HG03432 (cell line): ENCODE results near the gene PDZD2.

Source experiments
- ATAC-seq: cut with Tn5 transposase; IDR thresholded peaks from one replicate; pipeline ENCODE4 v1.9.1; 2021; ENCODE audit warnings: mild to moderate bottlenecking, moderate library complexity; ENCODE audit not compliant: unreplicated experiment

PDZD2 gene

DNA sequence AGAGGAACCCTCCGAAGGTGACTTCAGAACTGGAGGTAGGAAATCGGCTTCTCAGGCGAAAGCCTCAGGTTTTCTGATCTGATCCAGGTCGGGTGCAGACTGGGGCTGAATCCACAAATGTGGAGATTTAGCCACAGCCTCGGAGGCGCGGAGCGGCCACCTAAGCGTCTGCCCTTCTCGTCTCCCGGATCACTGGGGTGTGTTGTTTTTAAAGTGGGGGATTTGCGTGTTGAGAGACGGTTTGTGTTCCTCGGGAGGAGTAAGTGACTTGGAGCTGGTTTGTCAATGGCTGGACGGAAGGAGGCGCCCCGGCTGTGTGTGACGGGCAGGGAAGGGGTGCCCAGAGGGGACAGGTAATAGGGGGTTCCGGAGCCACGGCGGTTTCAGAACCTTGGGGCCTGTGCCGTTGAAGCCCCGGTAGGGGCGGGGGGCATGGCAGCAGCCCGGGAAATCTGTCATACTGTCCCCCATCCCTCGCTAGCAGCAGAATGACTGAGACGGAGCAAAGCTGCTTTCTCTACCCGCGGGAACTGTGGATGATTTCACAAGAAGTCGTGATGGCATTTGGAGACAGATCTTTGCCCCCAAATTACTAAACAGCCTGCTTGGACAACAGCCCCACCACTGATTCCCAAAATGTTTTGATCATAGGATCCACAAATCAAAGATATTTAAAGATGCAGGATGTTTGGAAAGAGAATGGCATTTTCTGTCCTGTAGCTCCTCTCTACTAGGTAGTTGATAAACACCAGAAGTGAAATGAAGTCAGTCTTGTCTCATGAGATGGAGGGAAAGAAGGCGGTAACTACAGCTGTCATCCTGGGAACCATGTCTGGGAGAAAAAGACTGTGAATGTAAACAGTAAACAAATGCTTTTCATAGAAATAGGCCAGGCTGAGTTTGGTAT, 216.5 kb downstream of the PDZD2 start:
- no peak for ATAC-seq

DNA sequence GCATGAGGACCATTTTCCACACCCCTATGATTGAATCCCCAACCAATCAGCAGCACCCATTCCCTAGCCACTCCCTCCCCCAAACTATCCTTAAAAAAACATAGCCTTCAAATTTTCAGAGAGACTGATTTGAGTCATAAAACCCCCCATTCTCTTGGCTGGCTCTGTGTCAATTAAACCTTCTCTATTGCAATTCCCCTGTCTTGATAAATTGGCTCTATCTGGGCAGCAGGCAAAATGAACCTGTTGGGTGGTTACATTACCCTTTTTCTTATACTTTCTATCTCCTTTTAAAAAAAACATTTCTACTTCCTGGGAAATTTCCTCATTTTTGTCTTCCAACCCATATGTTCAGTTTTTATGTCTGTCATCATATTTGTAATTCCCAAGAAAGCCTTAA, 220.2 kb downstream of the PDZD2 start:
- no peak for ATAC-seq

DNA sequence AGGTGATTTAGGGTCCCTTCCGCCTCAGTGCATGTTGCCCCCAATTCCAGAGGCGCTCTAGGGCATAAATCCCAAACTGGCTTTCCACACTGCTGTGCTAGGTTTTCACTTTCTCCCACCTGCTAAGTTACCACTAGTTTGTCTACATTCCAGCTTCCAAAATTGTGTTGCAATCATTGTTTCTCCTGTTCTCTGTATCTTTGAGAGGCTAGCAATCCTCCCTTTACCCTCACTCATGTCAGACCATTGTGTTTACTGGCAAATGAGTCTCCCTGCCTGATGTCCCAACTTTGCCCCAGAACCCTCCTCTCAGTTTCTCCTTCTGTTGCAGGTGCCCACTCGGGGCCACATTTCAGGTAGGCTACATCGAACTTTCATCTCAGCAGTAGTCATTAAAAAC, 221.3 kb downstream of the PDZD2 start:
- ATAC-seq: no peak

GRCh38 chr5:31860726-31861433, 221.9 kb downstream of the PDZD2 start:
- no peak for ATAC-seq

- ATAC-seq: no peak
These were observed 222.7 kb downstream of the PDZD2 start for GRCh38 chr5:31861601-31862000.

DNA sequence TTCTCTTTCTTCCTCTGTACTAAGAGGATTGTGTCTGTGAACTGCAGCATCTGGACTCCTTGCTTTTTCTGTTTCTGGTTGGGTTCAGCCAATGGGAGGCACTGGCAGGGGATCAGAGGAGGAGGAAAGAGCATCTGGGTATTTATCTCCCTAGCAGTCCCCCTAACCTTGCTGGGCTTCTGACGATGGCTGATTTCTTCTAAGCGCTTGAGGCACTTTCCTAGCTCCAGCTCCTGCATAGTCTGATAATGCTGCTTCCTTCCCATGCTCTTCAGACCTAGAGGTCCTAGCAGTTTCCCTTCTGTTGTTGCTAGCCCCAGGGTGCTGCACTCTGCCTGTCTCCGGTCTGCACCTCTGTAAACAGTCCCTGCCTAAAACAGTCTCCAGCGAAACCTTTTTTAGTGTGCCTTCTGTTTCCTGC, 225.1 kb downstream of the PDZD2 start:
- no peak for ATAC-seq

DNA sequence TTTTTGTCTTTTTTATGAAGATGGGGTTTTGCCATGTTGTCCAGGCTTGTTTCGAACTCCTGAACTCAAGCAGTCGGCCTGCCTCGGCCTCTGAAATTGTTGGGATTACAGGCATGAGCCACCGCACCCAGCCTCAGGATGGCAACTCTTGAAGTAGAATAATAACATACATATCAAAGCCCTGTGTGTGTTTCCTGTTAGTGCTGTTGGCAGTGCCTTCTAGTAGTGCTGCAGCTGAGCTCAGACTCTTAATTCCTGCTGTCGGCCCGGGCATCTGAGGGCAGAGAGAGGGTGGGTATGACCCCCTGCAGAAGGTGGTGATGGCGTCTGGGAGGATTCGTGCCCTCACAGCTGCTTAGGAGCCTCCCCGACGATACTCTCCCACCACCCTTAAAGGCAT, 227.2 kb downstream of the PDZD2 start:
- no peak for ATAC-seq

DNA sequence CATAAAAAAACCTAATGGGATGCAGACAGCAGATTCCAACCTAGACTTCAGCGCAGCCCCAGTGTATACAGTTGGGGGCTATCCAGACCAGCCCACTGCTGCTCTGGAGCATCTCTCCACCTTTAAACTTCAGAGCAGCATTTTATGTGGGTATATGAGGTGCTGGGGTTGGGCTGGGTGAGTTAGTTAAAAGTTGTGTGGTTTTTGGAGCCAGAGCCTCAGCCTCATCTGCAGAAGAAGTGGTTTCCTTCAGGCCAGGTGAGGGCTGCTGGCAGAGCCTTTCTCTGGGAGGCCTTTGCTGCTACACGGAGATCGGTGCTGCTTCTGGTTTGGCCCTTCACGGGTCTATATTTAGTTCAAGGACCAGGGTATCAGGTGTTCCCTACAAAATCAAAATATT, 228.3 kb downstream of the PDZD2 start:
- ATAC-seq: no peak

GRCh38 chr5:31880449-31880848, 241.5 kb downstream of the PDZD2 start:
- no peak for ATAC-seq

- no peak for ATAC-seq
These were observed 246.0 kb downstream of the PDZD2 start for GRCh38 chr5:31884896-31885295.

GRCh38 chr5:31886206-31886605, 247.3 kb downstream of the PDZD2 start:
- no peak for ATAC-seq

DNA sequence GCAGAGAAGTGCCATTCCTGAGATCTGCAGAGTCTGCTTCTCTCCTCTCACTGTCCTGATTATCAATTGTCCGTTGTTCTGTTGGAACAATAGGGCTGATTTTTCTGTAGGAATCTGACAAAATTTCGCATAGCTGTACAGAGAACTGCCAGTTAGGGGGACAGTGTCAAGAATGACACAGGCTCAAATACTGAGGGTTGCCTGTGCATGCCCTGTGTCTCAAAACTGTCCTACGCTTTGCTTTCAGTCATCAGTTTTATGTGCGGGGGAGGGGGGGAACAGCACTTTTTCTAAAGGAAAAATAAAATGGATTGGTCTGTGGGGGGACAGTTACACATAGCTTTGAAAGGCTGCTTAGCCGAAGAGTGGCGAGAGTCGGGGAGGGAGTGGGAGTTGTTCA, 248.6 kb downstream of the PDZD2 start:
- ATAC-seq: no peak

- no peak for ATAC-seq
These were observed 249.6 kb downstream of the PDZD2 start for GRCh38 chr5:31888564-31888963.

DNA sequence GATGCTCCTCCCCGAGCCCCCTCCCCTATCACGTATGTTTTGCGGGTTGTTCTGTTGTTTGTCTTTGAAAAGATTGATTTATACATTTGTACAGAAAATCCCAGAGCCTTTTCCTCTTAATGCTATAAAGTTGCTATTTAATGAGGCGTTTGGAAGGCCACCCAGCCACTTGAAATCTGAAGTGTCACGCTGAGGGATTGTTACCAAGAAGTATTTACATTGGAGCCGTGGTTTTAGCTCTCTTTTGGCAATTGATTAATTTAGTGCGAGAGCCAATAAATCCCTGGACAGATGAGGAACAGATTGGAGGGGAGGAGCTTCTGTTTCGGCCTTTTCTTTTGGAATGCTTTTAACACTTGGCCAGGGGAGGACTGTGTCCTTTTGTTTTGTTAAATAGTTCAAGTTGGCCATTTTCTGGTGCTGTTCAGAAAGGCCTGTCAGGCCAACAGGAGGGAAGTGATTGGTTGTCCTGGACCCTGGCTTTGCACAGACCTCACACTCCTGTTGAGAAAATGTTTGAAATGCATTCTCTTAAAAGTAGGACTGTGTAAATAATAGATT, 250.2 kb downstream of the PDZD2 start:
- no peak for ATAC-seq

DNA sequence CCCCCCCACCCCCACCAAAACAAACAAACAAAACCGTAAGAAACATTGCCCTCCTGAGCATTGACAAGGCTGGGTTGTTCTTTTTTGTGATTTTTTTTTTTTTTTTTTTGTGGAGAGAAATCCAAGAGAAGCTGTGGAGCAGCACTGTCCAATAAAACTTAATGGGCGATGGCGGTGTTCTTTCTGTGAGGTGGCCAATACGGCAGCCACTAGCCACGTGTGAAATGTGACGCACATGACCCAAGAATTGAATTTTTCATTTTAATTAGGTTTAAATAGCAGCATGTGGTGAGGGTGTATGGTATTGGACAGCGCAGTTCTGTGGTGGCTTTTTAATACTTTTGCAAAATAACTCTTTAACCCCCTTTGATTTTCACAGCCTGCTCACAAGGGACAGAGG, 251.1 kb downstream of the PDZD2 start:
- ATAC-seq: no peak

DNA sequence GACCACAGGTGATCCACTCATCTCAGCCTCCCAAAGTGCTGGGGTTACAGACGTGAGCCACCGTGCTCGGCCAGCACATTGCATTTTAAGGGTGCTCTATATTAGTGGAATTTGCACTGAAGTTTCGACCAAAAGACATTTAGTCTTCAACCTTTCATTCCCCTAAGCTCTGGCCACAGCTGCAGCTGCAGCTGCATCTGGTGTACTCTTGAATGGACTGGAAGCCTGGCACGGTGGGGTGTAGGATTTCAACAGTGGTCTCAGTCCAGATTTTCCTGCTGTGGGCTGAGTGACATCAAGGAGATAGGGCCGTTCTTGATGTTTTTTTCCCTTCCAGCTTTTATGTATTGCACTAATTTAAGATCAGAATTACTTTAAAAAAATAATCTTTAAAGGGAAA, 255.2 kb downstream of the PDZD2 start:
- no peak for ATAC-seq

DNA sequence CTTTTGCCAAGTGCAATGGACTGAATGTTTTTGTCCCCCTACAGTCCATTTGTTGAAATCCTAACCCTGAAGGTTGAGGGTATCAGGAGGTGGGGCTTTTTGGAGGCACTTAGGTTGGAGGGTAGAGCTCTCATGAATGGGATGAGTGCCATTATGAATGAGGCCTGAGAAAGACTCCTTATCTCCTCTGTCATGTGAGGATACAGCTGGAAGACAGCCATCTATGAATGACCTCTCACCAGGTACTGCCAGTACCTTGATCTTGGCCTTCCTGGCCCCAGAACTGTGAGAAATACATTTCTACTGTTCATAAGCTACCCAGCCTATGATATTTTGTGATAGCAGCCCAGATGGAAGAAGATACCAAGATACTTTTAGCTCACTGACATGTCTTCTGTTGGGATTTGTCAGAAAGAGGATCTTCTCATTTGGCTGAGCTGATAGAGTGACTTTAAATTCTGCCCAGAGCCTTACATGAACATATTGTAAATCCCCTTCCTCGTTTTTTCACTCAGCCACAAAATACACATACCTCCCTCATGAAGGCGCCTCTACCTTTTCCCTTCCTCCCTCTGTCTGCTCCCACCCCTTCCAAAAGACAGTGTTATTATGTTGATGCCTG, 256.4 kb downstream of the PDZD2 start:
- ATAC-seq: no peak

DNA sequence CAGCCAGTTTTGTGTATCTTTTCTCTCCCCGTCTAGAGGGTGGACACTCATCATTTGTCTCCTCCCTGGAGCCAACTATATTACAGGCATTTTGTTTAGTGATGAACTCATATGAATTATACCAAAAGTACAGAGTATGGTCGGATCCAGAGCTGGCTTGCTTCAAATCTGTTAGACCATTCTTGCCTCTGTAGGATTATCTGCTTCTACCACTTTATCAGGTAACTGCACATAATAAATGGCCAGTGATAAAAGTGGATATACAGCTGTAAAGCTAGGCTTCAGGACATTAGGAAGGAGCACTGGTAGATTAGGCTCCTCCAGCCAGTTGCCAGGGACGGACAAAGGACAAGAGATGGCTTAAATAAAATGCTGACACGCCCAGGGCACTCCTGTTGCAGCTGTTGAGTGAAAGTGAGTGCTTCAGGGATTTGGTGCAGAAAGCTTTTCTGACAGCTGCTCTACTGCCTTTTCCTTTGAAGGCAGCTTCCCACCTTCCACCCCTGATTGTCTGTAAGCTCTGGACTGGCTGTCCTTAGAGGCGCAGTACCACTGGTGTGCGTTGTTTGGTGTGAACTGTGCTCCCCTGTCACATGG, 259.2 kb downstream of the PDZD2 start:
- ATAC-seq: no peak

DNA sequence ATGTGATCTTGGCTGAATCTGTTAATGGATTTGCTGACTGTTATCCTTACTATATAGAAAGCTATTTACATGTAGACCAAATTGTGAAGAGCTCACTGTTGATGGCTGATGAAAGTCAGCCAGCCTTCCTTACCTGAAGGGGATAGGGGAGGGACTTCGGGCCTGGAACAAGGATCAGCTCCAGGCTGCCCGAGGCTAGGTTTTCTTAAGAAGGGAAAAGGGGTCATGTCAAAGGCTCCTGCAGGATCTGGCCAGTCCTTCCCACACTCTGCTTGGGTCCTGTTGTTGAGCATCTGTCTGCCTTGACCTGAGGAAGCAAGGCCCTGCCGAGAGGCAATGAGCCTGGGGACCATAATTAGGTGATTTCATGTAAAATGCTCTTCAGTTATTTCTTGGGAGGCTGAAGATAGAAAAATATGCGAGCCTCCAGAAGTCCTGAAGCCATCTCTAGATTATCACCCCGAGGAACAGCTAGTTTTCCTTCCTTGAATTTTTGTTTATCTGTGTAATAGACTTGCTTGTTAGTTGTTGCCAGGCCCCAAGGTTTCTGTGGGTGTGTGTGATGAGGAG, 261.4 kb downstream of the PDZD2 start:
- ATAC-seq: no peak

DNA sequence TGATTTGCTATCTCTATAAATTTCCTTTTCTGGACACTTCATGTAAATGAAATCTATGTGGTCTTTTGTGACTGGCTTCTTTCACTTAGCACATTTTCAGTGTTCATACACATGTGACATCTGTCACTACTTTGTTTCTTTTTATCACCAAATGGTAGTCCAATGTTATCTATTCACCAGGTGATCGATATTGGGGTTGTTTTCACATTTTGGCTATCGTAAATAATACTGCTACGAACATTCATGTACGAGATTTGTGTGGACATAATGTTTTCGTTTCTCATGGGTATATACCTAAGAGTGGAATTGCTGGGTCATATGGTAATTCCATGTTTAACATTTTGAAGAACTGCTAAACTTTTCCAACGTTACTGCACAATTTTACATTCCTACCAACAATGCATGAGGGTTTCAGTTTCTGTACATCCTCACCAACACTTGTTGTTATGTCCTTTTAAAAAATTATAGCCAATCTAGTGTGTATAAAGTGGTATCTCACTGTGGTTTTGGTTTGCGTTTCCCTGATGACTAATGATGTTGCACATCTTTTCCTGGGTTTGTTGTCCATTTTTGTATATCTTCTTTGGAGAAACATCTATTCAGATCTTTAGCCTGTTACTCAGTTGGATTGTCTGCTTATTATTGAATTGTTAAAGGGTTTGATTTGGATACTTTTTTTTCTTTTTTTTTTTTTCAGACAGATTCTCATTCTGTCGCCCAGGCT, 263.0 kb downstream of the PDZD2 start:
- ATAC-seq: no peak
